Measurements from ENCODE around the gene CDCA4.

The CDCA4 gene

GRCh38 chr14:104966261-104966865 lies 54.5 kb downstream of the CDCA4 start:
- H3K9ac ChIP-seq (ENCODE audit: low read length) = no peak overlapping the region
- H4K20me1 ChIP-seq (ENCODE audit: insufficient read depth, low read length) = no peaks in the 10 kb centered on the region
- TF ChIP-seq EZH2phosphoT487 (IDR thresholded peaks at IDR 0.05; ENCODE audit: low read depth) (no peak), CTCF (IDR thresholded peaks at IDR 0.05; ENCODE audit: low read depth, low read length) (no peak)
- H3K36me3 ChIP-seq (replicated peaks; ENCODE audit: low read depth, low read length) = no peaks in the 10 kb centered on the region
- no peak overlapping the region for H3K4me2 ChIP-seq (ENCODE audit: low read length)
- H3K4me1 ChIP-seq (ENCODE audit: low read length) = peaks cover 7% of the 10 kb centered on the region; the same call in 1 of the 2 replicates
- H2AFZ ChIP-seq (ENCODE audit: low read depth, low read length) = no peak overlapping the region
- H3K79me2 ChIP-seq (ENCODE audit: low read length) = no peaks in the 10 kb centered on the region
- H3K4me3 ChIP-seq (ENCODE audit: low read length) = no peak overlapping the region
- H3K27ac ChIP-seq (ENCODE audit: low read length) = no peak overlapping the region
- H3K27me3 ChIP-seq (ENCODE audit: low read depth, low read length) = peaks cover 16% of the 10 kb centered on the region
- no peaks in the 10 kb centered on the region for H3K9me3 ChIP-seq (ENCODE audit: insufficient read depth, low read length)

- Histone ChIP-seq H3K9ac (ENCODE audit: low read length) (no peak overlapping the region), H3K27ac (ENCODE audit: low read length) (no peak overlapping the region), H3K4me1 (ENCODE audit: low read length) (peaks cover 7% of the 10 kb centered on the region; the same call in 1 of the 2 replicates), H2AFZ (ENCODE audit: low read depth, low read length) (no peak overlapping the region), H3K4me3 (ENCODE audit: low read length) (no peak overlapping the region), H3K4me2 (ENCODE audit: low read length) (no peak overlapping the region), H3K36me3 (replicated peaks; ENCODE audit: low read depth, low read length) (no peaks in the 10 kb centered on the region), H3K79me2 (ENCODE audit: low read length) (no peaks in the 10 kb centered on the region), H3K27me3 (ENCODE audit: low read depth, low read length) (peaks cover 16% of the 10 kb centered on the region), H4K20me1 (ENCODE audit: insufficient read depth, low read length) (no peaks in the 10 kb centered on the region), H3K9me3 (ENCODE audit: insufficient read depth, low read length) (no peaks in the 10 kb centered on the region)
- TF ChIP-seq EZH2phosphoT487 (IDR thresholded peaks at IDR 0.05; ENCODE audit: low read depth) = no peak
- TF ChIP-seq CTCF (IDR thresholded peaks at IDR 0.05; ENCODE audit: low read depth, low read length) = no peak
Observed at GRCh38 chr14:104965561-104966231, 55.2 kb downstream of the CDCA4 start.

GRCh38 chr14:104964546-104964945 lies 56.3 kb downstream of the CDCA4 start:
- Histone ChIP-seq H3K4me3 (ENCODE audit: low read length) (no peak overlapping the region), H3K79me2 (ENCODE audit: low read length) (no peaks in the 10 kb centered on the region), H3K27me3 (ENCODE audit: low read depth, low read length) (peaks cover 23% of the 10 kb centered on the region), H3K4me1 (ENCODE audit: low read length) (peaks cover 7% of the 10 kb centered on the region; the same call in 1 of the 2 replicates), H3K27ac (ENCODE audit: low read length) (no peak overlapping the region), H3K36me3 (replicated peaks; ENCODE audit: low read depth, low read length) (no peaks in the 10 kb centered on the region), H4K20me1 (ENCODE audit: insufficient read depth, low read length) (no peaks in the 10 kb centered on the region), H3K4me2 (ENCODE audit: low read length) (no peak overlapping the region), H3K9ac (ENCODE audit: low read length) (no peak overlapping the region), H2AFZ (ENCODE audit: low read depth, low read length) (no peak overlapping the region), H3K9me3 (ENCODE audit: insufficient read depth, low read length) (no peaks in the 10 kb centered on the region)
- TF ChIP-seq CTCF (IDR thresholded peaks at IDR 0.05; ENCODE audit: low read depth, low read length) (no peak), EZH2phosphoT487 (IDR thresholded peaks at IDR 0.05; ENCODE audit: low read depth) (no peak)

Measured in OCI-LY3 (cell line).